Lung (tissue), 12 donors: ENCODE data around the gene ISG20. TPM values are rescaled to one million over a fixed set of nuclear protein-coding genes. Genes with fewer than 3 reads are reported as not detected.

Experiments used
- ATAC-seq: fragments of 200-7000 bp; cut with Tn5 transposase; one replicate; pipeline ENCODE4 v1.9.1; 2020; ENCODE audit warnings: moderate number of reproducible peaks; ENCODE audit not compliant: insufficient read depth, low FRiP score
- DNase-seq, 3 donors: peaks; one replicate each; pipeline ENCODE4 v3.0.0-alpha.2; 2013 to 2017
- H3K27ac ChIP-seq, 2 donors: one replicate each; pipeline ENCODE4 v1.5.1; 2013; ENCODE audit warnings: mild to moderate bottlenecking in 2 of 2, moderate library complexity in 2 of 2, control low read depth in 1 of 2, inconsistent platforms in 1 of 2, low read depth in 1 of 2, low read length in 1 of 2
- H3K27me3 ChIP-seq, 3 donors: one replicate each; pipeline ENCODE4 v1.5.1; 2013; ENCODE audit warnings: low read length in 2 of 3; ENCODE audit not compliant: control insufficient read depth in 3 of 3, insufficient read depth in 3 of 3
- H3K36me3 ChIP-seq, 4 donors: one replicate each; pipeline ENCODE4 v1.5.1; 2013; ENCODE audit warnings: low read length in 4 of 4, mild to moderate bottlenecking in 1 of 4, moderate library complexity in 1 of 4; ENCODE audit not compliant: control insufficient read depth in 4 of 4, insufficient read depth in 4 of 4
- H3K4me1 ChIP-seq, 5 donors: one replicate each; pipeline ENCODE4 v1.5.1; 2013; ENCODE audit warnings: low read length in 5 of 5, mild to moderate bottlenecking in 2 of 5, moderate library complexity in 1 of 5; ENCODE audit not compliant: control insufficient read depth in 5 of 5, insufficient read depth in 5 of 5
- H3K4me3 ChIP-seq: one replicate; pipeline ENCODE4 v1.5.1; 2013; ENCODE audit warnings: mild to moderate bottlenecking, control low read depth, moderate library complexity
- H3K9ac ChIP-seq, 2 donors: one replicate each; pipeline ENCODE4 v1.5.1; 2013; ENCODE audit warnings: low read length in 2 of 2, control low read depth in 1 of 2; ENCODE audit not compliant: insufficient read depth in 1 of 2
- H3K9me3 ChIP-seq, 4 donors: one replicate each; pipeline ENCODE4 v1.5.1; 2013; ENCODE audit warnings: low read length in 3 of 4, mild to moderate bottlenecking in 1 of 4, moderate library complexity in 1 of 4; ENCODE audit not compliant: control insufficient read depth in 4 of 4, insufficient read depth in 3 of 4
- CTCF ChIP-seq: IDR thresholded peaks from 2 replicates; pipeline ENCODE4 v1.5.1; 2012; ENCODE audit warnings: mild to moderate bottlenecking; ENCODE audit errors: control extremely low read depth, extremely low read depth
- WGBS, 2 donors: extraction: QIAGEN DNeasy Blood & Tissue Kit; methylation state at CpG; one replicate each; pipeline ENCODE4 v1.1.7; 2013; 5-methylcytosine and 5-hydroxymethylcytosine counted together
- polyA plus RNA-seq, 2 donors: library from polyadenylated mRNA; stranded (reverse); fragments of 200-250 nt; gene quantifications; one replicate each; pipeline ENCODE4 v1.2.1, GENCODE V29; 2013
- total RNA-seq, 2 donors: library from RNA; depleted of rRNA in 1 of 2; stranded (reverse); fragments of >200 nt in 1 of 2; gene quantifications; one replicate each; pipeline ENCODE4 v1.2.1, GENCODE V29; 2014 to 2021
- donor health status: control.
- donor health status: control.
- donor health status: Bipolar disorder and iron deficiency.
- donor health status: healthy.
- donor health status: DM: yes; HTN: yes; CAD: no.

ISG20 gene
- total and polyA plus RNA-seq, 4 donors, result 18.5 to 61.6 (median 46.6) TPM

GRCh38 chr15:88651136-88651732 is 12.4 kb downstream of the ISG20 start:
- no peak for ATAC-seq
- Histone ChIP-seq H3K27ac (no peak overlapping the region), H3K4me3 (no peak overlapping the region), H3K36me3 (peaks cover 0 to 17% (median 0%) of the 10 kb centered on the region in 4 donors), H3K4me1 (peaks cover 0 to 37% (median 0%) of the 10 kb centered on the region in 5 donors), H3K9me3 (no peaks in the 10 kb centered on the region), H3K9ac (no peak overlapping the region), H3K27me3 (no peaks in the 10 kb centered on the region)
- WGBS, 2 donors, result 90 to 91% methylated on average over 7 of the region's 7 CpGs
- no peak for DNase-seq
- TF ChIP-seq CTCF, result no peak

- DNase-seq (no peak), ATAC-seq (no peak)
- Histone ChIP-seq H3K4me3 (no peak overlapping the region), H3K9ac (no peak overlapping the region), H3K27me3 (no peaks in the 10 kb centered on the region), H3K9me3 (no peaks in the 10 kb centered on the region), H3K4me1 (peaks cover 0 to 34% (median 0%) of the 10 kb centered on the region in 5 donors), H3K27ac (no peak overlapping the region), H3K36me3 (peaks cover 0 to 17% (median 0%) of the 10 kb centered on the region in 4 donors)
- TF ChIP-seq CTCF, result no peak
- 85 to 87% methylated on average over 9 of the region's 9 CpGs for WGBS, 2 donors
Observed at GRCh38 chr15:88651971-88652370, 13.2 kb downstream of the ISG20 start.

GRCh38 chr15:88652456-88653199 is 13.8 kb downstream of the ISG20 start:
- no peaks in the 10 kb centered on the region for H3K27me3 ChIP-seq
- no peaks in the 10 kb centered on the region for H3K9me3 ChIP-seq
- H3K4me3 ChIP-seq, result no peak overlapping the region
- H3K36me3 ChIP-seq, result peaks cover 0 to 17% (median 0%) of the 10 kb centered on the region in 4 donors
- no peak for TF ChIP-seq CTCF
- H3K9ac ChIP-seq, result no peak overlapping the region
- WGBS, 2 donors, result 60 to 73% methylated on average over 7 of the region's 8 CpGs
- peak overlapping the region in 1 of 2 donors; percentile 23 for H3K27ac ChIP-seq
- ATAC-seq (no peak), DNase-seq (no peak)
- H3K4me1 ChIP-seq, result peaks cover 0 to 30% (median 0%) of the 10 kb centered on the region in 5 donors
